Measurements from ENCODE around the gene SCN4A.
"Not testable (repeated sequence)": the region's sequence is repeated elsewhere in the genome, so short reads cannot be mapped to it uniquely, and the experiment has no call there.

Gene SCN4A

DNA sequence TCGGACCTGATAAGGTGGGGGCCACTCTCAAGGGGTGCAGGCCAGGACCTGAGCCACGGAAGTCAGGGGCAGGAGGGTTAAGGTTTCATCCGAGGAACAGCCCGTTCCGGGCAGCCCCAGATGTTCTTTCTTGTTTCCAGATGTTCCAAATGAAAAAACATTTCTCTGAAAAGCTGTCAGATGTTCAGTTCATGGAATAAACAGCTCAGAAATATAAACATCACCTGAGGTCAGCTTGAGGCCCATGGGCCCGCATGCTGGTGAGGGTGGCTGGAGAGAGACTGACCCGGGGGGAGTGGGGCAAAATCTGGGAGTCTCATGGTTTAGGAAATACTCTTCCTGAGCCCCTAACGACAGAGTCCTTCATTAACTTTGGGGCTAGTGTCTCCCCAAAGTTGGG lies 39.1 kb downstream of the SCN4A start:
- no peak for DNase-seq

DNA sequence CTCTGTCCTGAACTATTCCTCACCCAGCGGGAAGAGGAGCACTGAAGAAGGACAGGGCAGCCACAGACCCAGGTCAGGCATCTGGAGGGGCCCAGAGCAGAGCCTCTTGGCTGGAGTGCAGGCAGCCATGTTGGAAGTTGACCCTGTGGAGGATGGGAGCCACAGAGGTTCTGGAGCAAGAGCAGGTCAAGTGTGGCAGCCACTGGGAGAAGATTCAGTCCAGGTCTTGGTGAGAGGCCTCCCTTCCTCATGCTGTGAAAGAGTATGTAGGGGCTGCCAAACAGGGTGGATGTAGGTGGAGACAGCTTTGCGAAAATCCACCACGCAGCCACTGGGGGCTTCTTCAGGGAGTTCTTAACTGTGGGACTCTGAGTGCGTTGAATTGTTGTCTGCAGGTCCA lies 40.0 kb downstream of the SCN4A start:
- no peak for DNase-seq

DNA sequence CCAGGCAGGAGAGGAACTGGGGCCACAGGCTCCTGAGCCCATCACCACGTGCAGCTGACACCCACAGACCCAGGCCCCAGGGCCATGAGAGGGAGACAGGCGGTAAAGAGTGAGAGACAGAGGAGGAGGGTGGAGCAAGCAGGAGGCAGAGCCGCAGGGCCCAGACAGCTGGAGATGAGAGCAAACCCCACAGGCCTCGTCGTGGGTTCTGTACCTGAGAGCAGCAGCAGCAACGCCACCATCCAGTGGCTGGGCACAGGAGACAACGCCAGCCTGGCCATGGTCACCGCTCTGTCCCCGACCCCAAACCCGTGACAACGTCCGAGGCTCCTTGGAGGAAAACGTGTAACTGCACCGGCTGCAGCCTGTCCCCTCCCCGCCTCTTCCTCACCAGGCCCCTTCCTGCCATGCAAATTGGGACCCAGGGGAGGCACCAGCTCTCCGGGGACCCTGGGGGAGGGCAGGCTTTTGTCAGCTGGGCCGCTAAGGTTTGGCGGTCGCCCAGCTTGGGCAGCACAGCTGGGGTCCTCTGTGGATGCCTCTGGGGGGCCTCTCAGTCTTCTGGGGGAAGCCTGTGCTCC lies 40.6 kb downstream of the SCN4A start, which contains the start of gene CD79B:
CD79B (minus strand) TSS at position 351 of the 581 bp plus-strand sequence; CDS start at position 281, 70 bp downstream.
- peak in 2 of 5 experiments; percentile 39 to 69 for DNase-seq

DNA sequence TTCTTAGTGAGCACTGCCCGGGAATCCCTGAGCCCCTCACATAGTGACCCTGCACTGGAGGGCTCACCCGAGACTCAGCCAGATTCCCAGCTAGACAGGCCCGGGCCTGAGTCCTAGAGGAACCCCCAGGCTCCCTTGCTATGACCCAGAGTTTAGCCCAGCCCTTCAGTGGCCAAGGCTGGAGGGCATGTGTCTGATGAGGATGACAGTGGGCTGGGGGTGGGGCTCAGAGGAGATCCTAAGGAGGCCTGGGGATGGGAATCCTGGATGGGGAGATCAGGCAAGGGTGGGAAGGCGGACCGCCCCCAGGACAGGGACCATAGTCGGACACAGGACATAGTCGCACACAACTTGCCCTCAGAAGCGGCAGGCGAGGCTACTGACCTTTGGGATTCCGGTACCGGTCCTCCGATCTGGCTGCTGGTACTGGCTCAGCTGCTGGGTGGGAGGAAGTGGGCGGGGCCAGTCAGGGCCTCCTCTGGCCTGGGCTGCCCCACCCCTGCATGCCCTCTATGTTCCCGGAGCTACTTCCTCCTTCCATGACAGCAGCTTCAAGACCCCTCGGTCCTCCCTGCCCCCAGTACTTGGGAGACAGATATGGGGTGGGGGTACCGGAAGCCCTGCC lies 41.7 kb downstream of the SCN4A start:
- peak; percentile 25 to 76 (median 45) for DNase-seq

DNA sequence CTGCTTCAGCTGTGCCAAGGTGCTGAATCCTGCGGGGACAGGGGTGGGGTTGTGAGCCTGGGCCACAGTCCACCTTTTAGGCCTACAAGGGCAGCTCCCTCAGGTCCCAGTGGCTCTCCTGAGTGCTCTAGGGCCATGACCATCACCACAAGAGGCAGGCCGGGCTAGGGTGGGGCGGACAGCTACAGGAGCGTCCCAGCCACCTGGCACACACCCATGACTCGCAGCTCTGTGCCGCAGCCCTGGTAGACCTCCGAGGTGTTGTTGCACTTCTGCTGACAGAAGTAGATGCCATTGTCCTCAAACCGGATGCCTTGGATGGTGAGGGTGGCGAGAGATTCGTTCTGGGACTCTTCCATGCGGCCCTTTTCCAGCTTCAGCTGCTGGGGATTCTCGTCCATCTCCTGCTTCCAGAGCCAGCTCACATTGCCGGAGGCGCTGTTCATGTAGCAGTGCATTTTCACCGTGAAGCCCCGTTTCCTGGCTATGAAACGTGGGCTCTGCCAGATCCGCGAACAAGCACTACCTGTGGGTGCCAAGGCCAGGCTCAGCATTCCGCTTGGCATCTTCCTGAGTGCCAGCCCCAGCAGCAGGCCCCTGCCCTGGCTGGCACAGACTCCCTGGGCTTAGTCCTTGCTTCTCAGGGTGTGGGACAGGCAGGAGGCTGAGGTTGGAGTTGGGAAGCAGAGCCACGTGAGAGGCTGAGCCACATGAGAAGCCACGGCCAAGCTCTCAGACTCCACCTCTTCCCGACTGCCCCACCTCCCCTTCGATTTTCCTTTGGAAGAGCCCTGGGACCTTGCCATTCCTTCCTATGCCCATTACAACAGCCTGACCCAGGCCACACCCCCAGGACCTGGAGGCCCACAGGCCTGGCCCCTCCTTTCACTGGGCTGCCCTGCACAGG lies 42.6 kb downstream of the SCN4A start:
- DNase-seq: no peak

DNA sequence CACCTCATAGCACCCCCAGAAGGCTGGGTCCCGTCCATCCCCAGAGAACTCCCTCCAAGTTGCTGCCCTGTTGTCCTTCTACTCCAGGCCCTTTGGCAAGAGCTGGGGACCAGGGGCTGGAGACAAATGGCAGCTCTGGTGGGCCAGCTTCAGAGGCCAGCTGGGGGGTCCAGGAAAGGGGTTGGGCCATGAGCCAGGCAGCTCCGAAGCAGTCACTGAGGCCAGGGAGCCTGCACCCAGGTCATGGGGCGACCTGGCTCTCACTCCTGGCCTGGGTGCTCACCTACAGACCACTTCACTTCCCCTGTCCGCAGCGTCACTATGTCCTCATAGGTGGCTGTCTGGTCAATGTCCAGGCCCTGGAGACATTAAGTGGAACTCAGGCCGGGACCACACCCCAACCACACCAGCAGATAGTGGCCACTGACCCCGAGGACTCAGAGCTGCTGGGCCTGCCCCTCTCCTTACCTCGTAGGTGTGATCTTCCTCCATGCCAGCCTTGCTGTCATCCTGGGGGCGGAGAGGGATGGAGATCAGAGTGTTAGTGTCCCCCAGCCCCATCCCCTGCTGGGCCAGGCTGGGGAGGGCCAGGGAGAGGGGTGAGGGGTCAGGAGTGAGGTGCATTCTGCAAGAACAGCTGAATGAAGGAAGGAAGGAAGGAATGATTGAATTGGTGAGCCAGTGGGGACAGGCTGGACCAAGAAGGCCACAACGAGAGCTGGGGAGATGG lies 43.6 kb downstream of the SCN4A start:
- DNase-seq: no peak

DNA sequence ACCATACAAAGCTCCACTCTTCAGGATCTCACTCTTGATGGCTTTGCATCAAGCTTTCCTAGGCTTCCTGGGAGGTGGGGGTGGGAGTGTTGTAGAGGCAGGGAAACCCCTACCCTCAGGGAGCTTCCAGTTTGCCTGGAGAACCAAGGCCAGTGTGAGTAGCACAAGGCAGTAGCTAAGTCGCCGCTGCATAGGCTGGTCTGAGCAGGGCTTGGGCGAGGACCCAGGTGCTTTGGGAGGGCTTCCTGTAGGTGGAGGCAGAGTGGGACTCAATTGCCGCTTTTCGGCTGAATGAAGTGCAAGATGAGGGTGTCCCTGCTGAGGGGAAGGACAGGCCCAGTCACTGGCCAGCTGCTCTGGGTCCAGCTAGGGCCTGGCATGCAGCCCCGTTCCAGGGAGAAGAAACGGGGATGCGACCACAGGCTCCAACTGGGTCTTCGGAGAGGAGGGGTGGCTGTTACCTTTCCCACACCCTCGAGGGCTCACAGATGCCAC lies 44.5 kb downstream of the SCN4A start:
- DNase-seq: no peak

DNA sequence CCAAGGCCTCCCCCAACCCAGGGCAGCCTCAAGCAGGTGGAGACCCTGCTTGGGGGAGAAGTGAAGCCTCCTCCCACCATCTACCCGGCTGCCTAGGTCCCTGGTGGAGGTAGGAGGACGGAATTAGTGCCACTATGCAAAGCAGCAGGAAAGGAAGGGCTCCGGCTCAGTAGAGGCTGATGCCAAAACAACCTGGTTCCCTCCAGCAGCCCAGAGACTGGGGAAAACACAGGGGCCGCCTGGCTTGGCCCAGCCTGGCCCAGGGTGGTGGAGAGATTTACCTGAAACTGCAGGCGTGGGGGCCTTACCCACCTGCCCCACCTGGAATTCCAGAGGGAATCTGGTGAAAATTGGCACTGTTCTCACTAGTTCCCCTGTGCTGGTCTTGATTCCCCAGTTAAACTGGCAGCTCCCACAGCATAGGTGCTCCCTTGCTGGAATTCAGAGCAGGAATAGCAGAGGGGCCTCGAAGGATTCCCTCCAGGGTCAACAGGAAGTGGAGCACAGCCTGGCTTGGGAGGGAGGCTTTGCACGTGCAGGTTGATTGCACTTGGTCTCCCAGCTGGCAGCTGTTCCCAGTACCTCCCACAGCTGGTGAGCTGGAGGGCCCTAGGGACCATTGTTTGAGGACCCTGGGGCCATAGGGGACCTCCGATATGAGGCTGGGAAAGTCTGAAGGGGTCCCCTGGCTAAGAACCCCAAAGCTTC lies 45.1 kb downstream of the SCN4A start:
- no peak for DNase-seq

DNA sequence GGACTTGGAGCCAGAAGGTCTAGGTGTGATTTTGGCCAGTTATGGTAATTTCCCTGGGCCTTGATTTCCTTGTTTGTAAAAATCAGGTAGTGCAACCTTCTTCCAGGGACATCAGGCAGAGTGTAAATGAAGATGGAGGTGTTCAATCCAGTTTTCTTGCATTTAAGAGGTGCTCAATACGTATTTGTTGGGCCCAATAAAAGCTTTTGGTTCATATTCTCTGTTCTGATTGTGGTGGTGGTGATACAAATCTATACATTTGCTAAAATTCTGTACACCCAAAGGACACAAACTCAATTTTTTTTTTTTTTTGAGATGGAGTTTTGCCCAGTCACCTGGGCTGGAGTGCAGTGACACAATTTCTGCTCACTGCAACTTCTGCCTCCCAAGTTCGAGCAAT lies 46.6 kb downstream of the SCN4A start:
- no peak for DNase-seq

DNA sequence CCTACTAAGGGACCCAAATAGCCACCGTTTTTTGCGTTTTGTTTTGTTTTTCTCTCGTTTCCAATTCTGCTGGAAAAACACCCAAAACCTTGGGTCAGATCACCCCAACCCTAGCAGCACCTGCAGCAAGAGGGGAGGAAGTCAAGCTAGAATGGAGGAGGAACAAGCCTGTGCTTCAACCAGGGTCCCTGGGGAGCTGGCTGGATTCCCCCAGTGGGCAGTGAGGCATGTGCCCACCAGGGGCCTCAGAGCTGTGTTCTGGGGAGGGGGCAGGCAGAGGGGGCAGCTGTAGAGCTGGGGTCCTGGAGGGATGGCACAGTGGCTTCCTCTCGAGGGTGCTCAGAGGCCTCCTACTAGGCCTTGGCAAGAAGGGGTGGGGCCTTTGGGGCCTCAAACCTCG lies 47.1 kb downstream of the SCN4A start:
- DNase-seq: no peak

DNA sequence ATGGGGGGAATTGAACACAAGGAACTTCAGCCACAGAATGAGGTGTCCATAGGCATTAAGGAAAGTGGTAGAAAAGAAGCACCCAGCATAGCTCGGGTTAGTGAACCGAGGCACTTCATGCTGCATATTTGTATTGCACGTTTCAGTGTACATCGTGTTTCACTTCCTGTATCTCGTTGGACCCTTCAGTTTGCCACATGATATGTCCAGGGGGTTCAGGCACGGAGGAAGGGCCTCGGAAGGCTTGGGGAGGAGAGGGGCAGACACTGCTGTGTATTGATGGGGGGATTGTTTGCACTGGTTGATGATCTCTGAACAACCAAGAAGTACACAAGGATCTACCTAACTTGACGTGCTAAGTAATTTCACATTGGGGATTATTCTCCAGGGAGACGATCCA lies 50.3 kb downstream of the SCN4A start:
- DNase-seq: not testable (repeated sequence)

DNA sequence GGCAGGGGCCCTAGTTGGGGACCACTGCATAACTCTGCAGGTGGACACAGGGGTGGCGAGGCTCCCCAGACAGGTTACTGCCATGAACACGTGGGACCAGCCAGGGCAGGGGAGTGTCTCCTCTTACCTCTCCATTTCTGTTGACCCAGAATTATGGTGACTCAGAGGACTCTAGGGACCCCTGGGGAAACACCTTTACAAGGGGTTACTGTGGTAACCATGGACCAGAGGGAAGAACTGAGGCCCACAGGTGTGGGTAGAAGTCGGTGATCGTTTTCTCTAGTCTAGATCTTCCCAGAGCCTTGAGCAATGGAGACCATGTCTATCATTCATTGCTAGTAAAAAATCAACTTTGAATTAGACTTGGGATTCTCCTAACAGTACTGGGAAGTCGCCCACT lies 51.9 kb downstream of the SCN4A start:
- DNase-seq: not testable (repeated sequence)

DNA sequence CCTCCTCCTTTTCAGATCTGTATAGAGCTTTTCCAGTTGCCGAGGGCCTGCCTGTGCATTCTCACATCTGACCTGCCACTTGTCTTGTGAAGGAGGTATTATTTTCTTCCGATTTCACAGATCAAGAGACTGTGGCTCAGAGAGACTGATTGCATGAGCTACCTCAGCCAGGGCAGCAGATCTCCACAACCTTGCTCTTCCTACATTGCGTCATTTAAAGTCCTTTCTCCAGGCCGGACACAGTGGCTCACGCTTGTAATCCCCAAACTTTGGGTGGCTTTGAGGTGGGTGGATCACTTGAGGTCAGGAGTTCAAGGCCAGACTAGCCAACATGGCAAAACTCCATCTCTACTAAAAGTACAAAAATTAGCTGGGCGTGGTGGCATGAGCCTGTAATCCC lies 52.7 kb downstream of the SCN4A start:
- not testable (repeated sequence) for DNase-seq

DNA sequence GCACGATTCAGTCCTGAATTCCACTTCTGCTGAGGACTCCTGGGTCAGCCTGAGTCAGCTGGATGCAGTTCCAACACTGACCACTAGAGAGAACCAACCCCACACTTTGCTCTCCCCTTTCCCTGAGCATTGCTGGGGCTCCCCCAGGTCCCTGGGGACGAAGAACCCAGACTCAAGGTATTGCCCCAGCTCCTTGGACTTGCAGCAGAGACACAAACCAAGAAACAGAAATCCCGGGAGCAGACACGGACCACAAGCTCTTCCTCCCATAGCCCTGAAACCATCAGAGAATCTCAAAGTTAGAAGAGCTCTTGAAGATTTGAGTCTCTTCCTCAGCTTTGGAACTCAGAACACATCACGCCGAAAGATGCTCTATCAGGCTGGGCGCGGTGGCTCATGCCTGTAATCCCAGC lies 53.4 kb downstream of the SCN4A start:
- DNase-seq: peak in 4 of 5 experiments; percentile 51 to 75 (median 60)

DNA sequence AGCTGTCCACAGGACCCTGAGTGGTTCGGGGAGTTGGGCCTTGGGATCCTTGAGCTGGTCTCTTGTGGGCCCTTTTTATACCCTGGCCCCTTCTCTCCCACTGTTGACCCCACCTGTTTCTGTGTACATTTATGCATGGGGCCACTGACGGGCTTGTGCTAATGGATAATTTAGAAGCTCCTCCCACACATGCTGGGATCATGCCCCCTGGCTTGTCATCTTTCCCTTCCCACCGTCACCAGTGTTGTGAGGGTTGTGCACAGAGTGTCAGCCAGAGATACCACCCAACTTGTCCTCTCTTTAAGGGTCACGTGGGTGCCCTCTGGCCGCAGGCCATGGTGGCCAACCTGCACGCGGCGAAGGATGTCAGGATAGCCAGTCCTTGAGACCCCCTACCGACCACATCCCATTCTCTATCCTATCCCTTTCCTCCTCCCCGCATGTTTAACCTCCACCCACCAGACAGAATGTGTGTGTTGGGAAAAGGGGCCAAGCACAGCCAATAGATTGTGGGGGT lies 53.9 kb downstream of the SCN4A start, which contains the start of gene GH1:
GH1 (minus strand) TSS at position 51 of the 517 bp plus-strand sequence. CDS start 63 bp downstream, outside the sequence.
- not testable (repeated sequence) for DNase-seq

DNA sequence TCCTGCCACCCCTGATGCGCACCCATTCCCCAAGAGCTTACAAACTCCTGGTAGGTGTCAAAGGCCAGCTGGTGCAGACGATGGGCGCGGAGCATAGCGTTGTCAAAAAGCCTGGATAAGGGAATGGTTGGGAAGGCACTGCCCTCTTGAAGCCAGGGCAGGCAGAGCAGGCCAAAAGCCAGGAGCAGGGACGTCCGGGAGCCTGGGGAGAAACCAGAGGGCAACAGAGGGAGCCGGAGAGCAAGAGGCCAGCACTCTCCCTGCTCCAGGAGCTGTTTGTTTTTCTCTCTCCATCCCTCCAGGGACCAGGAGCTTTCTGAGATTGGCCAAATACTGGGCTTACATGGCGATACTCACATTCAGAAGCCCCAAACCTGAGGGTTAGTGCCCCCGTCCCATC lies 54.4 kb downstream of the SCN4A start:
- DNase-seq: no peak

DNA sequence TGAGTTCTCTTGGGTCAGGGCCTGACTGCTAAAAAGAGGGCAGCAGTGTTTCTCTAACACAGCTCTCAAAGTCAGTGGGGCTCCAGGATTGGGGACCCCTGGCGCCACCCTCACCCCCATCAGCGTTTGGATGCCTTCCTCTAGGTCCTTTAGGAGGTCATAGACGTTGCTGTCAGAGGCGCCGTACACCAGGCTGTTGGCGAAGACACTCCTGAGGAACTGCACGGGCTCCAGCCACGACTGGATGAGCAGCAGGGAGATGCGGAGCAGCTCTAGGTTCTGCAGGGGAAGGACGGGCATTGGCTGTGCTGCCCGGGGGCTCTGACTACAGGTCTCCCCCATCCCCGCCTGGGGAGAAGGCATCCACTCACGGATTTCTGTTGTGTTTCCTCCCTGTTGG lies 55.1 kb downstream of the SCN4A start:
- DNase-seq: no peak

DNA sequence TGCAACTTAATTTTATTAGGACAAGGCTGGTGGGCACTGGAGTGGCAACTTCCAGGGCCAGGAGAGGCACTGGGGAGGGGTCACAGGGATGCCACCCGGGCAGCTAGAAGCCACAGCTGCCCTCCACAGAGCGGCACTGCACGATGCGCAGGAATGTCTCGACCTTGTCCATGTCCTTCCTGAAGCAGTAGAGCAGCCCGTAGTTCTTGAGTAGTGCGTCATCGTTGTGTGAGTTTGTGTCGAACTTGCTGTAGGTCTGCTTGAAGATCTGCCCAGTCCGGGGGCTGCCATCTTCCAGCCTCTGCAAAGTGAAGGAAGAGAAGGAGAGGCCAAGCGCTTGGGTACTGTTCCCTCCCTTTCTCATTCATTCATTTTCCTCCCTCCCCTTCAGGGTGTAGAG lies 55.5 kb downstream of the SCN4A start:
- not testable (repeated sequence) for DNase-seq

DNA sequence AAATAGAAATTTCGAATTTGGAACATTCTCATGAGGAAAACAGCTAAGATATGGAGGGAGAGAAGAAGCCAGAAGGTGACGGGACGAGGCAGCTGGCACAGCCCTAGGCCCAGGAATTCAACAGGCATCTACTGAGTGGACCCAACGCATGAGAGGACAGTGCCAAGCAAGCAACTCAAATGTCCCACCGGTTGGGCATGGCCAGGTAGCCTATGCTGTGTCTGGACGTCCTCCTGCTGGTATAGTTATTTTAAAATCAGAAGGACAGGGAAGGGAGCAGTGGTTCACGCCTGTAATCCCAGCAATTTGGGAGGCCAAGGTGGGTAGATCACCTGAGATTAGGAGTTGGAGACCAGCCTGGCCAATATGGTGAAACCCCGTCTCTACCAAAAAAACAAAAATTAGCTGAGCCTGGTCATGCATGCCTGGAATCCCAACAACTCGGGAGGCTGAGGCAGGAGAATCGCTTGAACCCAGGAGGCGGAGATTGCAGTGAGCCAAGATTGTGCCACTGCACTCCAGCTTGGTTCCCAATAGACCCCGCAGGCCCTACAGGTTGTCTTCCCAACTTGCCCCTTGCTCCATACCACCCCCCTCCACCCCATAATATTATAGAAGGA lies 56.0 kb downstream of the SCN4A start:
- DNase-seq: no peak

DNA sequence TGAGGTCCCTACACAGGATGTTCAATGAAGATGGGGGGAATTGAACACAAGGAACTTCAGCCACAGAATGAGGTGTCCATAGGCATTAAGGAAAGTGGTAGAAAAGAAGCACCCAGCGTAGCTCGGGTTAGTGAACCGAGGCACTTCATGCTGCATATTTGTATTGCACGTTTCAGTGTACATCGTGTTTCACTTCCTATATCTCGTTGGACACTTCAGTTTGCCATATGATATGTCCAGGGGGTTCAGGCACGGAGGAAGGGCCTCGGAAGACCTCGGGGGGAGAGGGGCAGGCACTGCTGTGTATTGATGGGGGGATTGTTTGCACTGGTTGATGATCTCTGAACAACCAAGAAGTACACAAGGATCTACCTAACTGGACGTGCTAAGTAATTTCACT lies 57.0 kb downstream of the SCN4A start:
- not testable (repeated sequence) for DNase-seq

DNA sequence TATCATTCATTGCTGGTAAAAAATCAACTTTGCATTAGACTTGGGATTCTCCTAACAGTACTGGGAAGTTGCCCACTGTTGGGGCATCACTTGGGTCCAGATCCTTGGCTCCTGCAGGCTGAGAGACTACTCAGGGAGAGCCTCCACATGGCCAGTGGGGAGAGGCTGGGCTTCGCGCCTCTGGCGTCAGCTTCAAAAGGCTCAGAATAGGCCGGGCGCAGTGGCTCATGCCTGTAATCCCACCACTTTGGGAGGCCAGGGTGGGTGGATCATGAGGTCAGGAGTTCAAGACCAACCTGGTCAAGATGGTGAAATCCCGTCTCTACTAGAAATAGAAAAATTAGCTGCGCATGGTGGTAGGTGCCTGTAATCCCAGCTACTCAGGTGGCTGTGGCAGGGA lies 58.2 kb downstream of the SCN4A start:
- no peak for DNase-seq

Measured in T-helper 2 cell (primary cell).